ENCODE data around the gene GPR78.

DNA sequence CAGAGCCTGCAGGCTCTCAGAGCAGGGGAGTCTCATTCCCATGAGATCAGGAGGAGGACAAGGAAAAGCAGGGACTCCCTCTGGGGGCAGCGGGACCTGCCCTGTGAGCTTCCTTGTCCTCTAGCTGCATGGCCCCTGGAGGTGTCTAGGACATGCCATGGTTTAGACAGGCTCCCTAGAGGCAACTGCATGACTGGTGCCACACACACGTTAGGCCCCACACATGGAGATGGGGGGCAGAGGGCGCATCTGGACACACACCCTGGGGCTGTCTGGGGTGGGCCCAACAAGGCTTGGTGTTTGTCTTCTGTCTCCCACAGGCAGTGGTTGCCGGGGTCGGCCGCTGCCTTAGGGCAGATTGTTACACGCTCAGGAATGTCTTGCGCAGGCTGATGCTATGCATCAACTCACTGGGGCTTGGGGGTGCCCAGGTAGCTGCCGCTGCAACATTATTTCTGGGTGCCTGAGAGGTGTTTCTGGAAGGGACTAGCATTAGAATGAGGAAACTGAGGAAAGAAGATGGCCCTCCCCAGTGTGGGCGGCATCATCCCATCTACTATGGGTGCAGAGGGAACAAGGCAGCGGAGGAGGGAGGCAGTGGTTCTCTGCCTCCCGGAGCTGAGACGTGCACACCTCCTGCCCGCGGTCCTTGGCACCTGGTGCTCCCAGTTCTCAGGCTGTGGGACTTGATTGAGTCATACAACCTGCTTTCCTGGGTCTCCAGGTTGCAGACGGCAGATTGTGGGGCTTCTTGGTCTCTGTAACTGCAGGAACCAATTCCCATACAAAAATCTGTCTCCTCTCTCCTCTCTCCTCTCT, 32.1 kb upstream of the GPR78 start:
- TF ChIP-seq POLR2A (IDR thresholded peaks at IDR 0.05; ENCODE audit: low read length) (no peak), GATA1 (IDR thresholded peaks at IDR 0.05; ENCODE audit: low read depth, low read length) (no peak)
